GDM1 (cell line): ENCODE data around the gene PPP2R2D.
"Not testable (repeated sequence)": the region's sequence is repeated elsewhere in the genome, so short reads cannot be mapped to it uniquely, and the experiment has no call there.

ENCODE experiments used
- DNase-seq: peaks from one replicate; lab custom pipeline; 2025; lab: John Stamatoyannopoulos, UW

The PPP2R2D gene

DNA sequence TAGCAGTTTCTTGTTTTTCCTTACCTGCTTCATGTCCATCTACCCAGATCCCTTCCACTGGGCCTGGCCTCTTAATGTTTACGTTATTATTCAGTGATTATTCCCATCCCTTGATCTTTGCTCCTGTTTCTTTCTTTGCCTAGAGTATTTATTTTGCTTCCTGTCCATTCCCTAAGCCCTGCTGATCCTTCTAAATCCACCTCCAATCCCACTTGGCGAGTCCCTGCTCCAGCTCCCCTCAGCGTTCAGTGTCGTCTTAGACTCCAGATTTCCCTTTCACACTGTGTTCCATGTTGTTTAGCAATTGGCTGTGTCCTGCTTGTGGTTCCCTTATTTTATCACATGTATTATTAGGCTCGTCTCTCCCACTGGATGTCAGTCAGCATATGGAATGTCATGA is 7.3 kb downstream of the PPP2R2D start:
- no peak for DNase-seq

DNA sequence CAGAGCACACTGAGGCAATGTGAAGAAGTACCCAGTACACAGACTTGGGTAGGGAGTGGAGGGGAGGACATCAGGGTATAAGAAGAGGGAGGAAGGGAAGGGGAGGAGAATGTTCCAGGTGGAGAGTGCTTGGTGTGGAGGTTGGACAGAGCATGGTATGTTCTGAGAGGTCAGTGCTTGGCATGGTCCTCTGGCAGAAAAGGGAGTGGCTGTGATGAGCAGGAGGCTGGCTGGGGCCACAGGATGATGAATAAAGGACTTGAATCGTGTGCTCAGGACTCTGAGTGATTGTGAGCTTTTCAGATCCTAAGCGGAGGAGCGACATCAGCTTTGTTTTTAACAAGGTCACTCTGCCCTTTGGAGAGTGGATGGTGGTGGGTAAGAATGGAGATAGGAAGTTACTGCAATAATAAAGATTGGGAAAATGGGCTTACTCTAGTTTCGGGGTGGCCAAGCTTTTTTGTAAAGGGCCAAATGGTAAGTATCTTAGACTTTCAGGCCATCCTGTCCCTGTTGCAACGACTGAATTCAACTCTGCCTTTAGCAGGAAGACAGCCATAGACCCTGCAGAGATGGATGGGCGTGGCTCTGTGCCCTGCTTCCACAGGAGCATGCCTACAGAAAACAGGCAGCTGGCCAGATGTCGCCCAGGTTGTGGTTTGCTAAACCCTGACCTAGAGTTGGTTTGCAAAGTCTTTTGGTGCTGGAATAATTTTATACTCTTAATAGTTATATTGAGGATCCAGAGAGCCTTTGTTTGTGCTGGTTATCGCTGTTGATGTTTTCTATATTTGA is 8.4 kb downstream of the PPP2R2D start:
- no peak for DNase-seq

DNA sequence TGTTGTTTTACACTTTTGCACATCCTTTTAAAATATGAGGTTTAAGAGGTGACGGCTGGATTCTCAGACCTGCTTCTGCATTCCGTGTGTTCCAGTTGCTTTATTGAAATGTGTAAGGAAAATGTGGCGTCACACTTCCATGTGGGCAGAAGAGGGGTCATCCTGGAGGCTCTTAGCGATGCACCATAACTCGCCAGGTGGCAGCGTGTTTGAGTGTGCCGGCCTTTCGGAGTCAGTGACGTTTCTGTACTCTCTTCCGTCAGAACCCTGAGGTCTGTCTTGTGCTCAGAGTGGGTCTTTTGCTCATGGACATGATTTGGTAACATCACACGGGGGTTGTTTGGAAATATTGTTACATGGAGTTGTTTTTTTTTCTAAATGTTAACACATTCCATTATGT is 9.1 kb downstream of the PPP2R2D start:
- no peak for DNase-seq

DNA sequence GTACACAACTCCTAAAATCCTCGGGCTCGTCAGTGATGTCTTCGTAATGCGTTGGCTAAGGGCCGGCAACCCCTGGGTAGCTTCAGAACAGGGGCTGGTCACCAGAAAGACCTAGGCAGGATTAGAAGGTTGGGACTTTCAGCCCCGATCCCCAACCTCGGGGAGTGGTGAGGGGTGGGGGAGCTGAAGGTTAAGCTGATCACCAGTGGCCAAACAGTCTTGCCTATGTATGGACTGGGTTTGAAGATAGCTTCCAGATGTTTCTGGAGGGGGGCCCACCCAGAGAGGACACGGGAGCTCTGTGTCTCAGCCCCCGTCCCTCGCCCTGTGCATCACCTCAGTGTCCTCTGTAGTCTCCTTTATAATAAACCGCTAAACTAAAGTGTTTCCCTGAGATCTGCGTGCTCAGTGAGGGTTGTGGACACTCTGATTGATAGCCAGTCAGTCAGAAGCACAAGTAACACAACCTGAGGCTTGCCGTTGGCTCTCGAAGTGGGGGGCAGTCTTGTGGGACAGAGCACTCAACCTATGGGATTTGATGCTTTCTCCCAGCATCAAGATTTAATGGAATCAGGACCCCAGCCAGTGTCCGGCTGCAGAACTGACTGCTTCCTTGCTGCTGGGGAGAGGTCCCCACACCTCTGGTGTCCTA is 10.0 kb downstream of the PPP2R2D start:
- no peak for DNase-seq

DNA sequence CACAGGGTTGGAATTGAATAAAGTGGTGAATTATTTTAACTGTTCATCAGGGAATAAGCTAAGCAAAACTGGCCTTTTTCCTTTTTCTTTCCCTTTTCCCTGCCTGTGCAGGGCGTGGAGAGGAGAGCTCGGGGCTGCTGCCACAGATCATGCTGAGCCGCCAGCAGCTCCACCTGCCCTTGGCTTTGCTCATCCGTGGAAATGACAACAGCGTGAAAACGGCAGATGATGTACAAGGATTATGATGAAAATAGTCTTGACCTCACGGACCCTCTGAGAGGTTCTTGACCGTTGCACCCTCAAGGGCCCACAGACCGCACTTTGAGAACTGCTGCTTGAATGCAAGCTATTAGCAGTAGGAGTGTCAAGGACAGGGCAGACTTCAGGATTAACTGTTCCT is 10.6 kb downstream of the PPP2R2D start:
- no peak for DNase-seq

DNA sequence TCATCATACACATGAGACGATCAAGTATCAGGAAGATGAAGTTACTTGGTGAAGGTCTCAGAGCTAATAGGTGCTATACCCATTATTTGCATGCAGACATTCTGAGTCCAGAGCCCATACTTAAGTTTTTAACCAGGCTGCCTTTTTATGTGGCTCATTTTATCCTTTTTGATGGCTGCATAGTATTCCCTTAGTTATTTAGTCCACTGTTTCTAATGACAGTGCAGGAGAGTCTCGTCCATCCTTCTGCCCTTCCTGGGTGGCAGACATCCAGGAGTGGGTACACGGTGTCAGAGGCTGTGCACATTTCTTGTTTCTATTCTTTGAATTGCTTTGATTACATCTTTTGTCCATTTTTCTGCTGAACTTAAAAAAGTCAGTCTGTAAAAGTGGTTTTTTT is 11.8 kb downstream of the PPP2R2D start:
- no peak for DNase-seq

DNA sequence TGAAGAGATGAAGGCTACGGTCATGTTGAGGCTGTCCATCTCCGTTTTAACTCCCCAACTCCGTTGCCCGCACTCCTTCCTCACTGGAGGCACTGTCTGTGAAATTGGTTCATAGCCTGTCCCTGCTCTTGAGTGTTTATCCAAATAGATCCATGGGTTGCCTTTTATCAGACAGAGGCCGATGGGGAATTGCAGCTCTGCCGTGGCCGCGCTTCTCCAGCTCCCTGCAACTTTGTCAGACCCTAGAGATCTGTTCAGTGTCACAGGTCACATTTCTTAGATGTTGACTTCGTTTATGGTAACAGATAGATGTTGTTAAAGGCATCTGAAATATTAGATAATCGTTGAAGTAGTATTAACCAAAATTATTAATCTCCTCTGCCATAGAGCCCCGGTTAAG is 14.7 kb downstream of the PPP2R2D start:
- no peak for DNase-seq

DNA sequence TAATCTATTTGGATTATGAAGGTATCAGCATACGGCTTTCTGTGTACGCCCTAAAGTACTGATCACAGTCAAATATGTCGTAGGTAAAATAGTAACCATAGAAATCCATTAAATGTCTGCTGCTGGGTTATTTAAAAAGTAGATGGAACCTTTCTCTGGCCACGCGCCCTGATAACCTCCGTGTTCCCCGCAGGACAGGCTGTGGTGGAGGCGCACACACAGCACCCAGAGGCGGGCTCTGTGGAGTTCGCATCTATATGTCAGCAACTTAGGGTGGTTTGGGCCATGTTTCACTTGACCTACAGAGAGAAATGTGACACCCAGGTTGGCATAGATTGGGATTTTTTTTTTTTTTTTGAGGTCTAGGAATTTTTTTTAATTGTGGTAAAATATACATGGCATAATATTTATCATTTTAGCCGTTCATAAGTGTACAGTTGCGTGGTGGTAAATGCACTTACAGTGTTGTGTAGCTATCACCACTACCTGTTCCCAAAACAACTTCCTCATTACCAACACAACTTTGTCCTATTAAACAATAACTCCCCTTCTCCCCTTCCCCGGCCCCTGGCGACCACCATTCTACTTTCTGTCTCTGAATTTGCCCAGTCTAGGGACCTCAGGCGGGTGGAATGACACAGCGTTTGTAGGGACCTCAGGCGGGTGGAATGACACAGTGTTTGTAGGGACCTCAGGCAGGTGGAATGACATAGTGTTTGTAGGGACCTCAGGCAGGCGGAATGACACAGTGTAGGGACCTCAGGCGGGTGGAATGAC is 15.4 kb downstream of the PPP2R2D start:
- no peak for DNase-seq

DNA sequence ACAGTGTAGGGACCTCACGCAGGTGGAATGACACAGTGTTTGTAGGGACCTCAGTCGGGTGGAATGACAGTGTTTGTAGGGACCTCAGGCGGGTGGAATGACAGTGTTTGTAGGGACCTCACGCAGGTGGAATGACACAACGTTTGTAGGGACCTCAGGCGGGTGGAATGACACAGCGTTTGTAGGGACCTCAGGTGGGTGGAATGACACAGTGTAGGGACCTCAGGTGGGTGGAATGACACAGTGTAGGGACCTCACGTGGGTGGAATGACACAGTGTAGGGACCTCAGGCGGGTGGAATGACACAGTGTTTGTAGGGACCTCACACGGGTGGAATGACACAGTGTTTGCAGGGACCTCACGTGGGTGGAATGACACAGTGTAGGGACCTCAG is 16.0 kb downstream of the PPP2R2D start:
- DNase-seq = not testable (repeated sequence)

DNA sequence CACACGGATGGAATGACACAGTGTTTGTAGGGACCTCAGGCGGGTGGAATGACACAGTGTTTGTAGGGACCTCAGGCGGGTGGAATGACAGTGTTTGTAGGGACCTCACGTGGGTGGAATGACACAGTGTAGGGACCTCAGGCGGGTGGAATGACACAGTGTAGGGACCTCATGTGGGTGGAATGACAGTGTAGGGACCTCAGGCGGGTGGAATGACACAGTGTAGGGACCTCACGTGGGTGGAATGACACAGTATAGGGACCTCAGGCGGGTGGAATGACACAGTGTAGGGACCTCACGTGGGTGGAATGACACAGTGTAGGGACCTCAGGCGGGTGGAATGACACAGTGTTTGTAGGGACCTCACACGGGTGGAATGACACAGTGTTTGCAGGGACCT is 16.7 kb downstream of the PPP2R2D start:
- not testable (repeated sequence) for DNase-seq

DNA sequence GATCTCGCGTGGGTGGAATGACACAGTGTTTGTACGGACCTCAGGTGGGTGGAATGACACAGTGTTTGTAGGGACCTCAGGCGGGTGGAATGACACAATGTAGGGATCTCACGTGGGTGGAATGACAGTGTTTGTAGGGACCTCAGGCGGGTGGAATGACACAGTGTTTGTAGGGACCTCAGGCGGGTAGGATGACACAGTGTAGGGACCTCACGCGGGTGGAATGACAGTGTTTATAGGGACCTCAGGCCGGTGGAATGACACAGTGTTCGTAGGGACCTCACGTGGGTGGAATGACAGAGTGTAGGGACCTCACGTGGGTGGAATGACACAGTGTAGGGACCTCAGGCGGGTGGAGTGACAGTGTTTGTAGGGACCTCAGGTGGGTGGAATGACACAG is 18.7 kb downstream of the PPP2R2D start:
- not testable (repeated sequence) for DNase-seq

DNA sequence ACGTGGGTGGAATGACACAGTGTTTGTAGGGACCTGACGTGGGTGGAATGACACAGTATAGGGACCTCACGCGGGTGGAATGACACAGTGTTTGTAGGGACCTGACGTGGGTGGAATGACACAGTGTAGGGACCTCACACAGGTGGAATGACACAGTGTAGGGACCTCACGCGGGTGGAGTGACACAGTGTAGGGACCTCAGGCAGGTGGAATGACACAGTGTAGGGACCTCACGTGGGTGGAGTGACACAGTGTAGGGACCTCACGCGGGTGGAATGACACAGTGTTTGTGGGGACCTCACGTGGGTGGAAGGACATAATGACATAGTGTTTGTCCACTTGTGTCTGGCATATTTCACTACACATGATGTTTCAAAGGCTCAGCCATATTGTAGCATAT is 19.3 kb downstream of the PPP2R2D start:
- DNase-seq = no peak

DNA sequence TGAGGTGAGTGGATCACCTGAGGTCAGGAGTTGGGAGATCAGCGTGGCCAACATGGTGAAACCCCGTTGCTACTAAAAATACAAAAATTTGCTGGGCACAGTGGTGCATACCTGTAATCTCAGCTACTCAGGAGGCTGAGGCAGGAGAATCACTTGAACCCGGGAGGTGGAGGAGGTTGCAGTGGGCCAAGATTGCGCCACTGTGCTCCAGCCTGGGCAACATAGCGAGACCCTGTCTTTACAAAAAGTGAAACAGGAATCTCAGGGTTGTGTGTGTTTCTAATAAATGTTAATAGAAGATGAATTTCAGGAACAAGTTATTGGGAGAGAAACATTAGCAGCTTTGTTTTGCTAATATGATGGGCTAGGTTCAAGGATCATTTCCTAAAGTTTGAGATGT is 19.9 kb downstream of the PPP2R2D start:
- DNase-seq = no peak

DNA sequence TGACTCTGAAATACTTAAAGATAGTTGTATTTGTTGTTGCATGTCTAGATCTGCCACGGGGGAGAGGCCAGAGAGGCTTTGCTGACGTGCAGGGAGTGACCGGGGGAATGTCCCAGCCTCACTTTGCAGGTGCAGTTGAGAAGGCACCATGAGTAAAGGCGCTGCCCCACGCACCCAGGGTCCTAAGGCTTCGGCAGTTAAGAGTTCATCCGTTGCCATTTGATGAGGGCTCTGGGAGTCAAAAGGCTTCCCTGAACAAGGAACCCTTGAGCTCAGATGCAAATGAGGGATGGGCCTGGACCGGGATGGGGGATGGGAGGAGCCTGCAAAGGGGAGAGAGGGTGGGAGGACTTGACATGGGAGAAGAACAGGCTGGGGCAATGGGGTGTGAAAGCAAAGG is 20.4 kb downstream of the PPP2R2D start:
- no peak for DNase-seq

DNA sequence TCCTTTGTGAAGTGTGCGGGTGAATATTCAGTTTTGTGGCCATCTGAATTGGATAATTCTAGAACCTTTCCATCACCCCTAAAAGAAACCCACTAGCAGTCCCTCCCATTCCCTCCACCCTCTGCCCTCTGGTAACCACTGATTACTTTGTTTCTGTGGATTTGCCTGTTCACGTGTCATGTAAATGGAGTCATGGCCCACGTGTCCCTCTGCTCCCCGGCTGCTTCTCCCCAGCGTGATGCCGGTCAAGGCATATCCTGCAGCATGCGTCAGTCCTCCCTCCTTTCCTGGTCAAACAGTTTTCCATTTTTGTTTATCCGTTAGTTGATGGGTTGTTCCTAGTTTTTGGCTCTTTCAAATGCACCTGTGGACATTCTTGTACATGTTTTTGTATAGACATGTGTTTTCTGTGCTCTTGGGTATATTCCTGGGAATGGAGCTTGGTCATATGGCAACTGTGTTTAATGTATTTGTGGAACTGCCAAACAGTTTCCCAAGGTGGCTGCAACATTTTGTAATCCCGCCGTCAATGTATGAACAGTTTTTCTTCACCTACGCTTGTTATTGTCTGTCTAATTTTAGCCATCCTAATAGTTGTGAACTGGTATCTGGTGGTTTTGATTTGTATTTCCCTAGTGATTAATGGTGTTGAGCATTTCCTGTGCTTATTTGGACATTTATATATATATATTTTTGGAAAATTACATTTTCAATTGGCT is 22.4 kb downstream of the PPP2R2D start:
- DNase-seq = no peak

DNA sequence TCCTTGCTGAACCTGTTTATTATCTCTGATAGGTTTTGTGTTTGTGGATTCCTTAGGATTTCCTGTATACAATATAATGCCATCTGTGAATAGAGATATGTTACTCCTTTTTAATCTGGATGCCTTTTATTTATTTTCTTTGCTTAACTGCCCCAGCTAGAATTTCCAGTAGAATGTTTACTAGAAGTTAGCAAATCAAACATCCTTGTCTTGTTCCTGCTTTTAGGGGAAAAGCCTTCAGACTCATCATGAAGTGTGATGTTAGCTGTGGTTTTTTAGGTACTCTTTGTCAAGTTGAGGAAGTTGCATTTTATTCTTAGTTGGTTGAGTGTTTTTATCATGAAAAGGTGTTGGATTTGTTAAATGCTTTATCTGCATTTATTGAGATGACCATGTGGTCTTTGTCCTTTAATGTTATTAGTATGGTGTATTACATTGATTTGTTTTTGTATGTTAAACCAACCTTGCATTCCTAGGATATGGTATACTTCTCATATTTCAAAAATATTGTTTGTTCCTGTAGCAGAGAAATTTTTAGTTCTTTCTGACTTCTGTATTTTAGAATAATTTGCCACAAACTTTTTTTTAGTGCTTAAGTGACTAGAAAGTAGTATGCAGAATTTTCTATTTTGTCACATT is 24.3 kb downstream of the PPP2R2D start:
- DNase-seq = no peak

DNA sequence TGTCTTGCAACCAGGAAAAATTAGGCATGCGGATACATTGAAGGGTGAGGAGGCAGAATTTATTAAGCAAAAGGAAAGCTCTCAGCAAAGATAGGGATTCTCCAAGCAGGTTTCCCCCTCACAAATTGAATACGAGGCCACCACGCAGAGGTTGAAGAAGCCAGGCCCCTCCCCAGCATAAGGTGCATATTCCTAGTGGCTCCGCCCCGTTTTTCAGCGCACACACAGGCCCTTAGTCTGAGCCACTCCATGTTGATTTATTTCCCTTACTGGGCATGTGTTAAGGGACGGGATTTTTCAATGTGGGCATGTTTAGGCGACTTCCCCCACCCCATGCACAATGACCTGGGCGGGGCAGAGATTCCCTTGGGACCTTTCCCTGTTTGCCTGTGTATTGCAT is 24.9 kb downstream of the PPP2R2D start:
- DNase-seq = no peak

DNA sequence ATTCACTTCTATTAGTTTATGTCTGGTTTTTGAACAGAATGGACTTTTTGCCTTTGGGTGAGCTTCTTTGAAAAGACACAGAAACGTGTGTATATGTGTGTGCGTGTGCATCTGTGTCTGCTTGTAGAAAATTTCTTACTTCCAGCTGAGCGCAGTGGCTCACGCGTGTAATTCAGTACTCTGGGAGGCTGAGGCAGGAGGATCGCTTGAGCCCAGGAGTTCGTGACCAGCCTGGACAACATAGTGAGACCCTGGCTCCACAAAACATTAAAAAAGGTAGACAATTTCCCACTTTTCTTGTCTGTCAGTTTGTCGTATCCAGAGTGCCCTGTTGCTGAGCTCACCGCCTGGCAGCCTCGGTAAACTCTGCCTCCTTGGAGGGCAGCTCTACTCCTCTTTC is 25.4 kb downstream of the PPP2R2D start:
- DNase-seq = no peak

DNA sequence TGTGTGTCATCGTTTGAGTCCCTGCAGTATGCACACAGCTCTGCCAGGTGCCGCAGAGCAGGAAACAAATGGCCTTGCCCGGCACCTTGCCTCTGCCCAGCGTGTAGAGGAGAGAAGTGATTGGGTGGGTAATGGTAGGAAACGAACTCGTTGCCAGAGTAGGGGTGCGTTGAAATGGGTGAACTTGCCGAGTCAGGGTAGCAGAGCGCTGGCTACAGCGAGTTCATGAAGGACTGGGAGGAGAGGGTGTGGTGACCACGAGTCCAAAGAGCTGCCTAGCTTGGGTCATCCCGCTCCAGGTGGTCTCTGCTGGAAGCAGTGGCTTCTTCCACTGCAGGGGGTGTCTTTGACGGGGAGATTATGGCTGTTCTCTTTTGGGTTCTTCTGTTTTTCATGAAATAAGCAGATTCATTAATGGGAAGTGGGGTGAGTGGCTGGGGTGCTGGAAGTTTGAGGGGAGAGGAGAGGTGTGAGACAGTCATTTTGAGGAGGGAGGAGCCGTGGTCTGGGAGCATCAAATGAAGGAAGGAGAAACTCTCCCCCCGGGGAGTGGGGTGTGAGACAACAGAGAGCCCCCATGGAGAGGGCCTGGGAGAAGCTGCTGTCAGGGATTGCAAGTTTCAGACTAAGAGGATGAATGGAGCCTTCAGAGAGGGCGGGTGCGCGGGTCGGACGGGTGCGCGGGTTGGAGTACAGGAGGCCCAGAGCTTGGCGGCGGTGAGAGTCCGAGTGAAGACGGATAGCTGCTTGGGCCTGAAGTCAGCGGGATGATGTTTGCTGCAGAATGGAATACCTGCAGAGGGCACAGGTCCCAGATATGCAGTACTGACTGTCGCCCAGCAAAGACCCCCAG is 26.2 kb downstream of the PPP2R2D start:
- no peak for DNase-seq

DNA sequence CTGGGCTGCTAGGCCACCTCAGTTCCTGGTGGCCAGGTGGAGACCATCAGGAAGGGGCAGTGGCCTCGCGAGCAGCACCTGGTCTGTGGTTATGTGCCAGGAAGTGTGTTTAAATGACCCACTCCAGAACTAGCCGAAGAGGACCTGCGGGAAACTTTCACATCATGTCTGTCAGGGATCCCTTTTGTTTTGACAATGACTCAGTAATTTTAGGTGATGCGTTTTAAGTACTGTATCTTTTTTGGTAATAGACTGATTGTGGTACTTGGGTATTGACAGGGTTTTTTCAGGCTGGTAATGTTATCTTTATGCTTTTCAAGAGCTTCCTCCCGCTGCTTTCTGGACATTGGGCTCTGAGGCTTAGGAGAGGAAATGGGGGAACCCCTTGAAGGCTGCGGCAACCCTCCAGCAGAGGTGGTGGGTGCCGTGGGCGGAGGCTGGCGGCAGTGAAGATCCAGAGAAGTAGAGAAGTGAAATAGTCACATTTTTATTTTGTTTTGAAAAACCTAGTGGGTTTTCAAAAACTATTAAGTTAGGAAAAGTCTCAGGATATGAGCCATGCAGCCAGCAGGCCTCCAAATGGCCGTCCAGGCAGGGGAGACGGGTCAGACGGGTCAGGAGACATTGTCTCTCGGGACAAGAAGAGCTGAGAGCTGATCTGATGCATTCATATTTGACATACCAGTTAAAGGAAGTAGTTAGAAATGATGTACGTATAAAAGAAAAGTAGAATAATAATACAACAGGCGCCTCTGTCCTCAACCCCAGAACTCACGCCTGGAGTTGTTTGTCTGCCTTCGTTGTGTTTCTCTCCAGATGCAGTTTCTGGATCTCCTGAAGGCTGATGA is 27.7 kb downstream of the PPP2R2D start:
- no peak for DNase-seq
